GM12875 (cell line): ENCODE results near the gene UPF1.

Experiments used
- H3K4me3 ChIP-seq: one replicate; pipeline ENCODE4 v1.5.1; 2011; ENCODE audit warnings: low read depth, low read length, control low read depth
- TF ChIP-seq, protein P1 (sequence below): IDR thresholded peaks from 2 replicates; pipeline ENCODE4 v1.5.1; 2011; ENCODE audit warnings: low read depth, mild to moderate bottlenecking, control low read depth, inconsistent platforms, low read length, moderate library complexity, borderline replicate concordance; ENCODE audit not compliant: insufficient read depth

UPF1 gene

DNA sequence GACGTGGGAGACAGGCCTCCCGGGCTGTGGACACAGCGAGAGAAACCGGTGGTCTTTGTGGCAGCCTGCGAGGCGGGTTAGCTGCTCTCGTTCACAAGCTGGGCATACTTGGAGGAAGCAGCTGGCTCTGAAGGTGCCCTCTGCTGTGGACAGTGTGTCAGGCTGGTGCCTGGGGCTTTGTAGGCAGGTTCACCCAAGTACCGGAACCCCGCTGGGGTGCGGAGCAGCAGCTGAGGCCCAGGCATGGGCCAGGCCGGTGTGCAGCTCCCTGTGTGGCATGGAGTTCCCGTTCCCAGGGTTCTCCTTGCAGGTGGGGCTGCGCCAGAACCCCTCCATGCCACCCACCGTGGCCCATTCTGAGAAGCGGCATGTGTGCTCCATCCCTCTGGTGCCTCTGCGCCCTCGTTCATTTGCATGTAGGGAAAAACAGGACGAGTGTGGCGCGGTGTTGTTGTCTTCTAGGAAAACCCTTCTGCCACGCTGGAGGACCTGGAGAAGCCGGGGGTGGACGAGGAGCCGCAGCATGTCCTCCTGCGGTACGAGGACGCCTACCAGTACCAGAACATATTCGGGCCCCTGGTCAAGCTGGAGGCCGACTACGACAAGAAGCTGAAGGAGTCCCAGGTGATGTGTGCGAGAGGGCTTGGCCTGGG lies 20.0 kb downstream of the UPF1 start:
- TF ChIP-seq, protein P1, sequence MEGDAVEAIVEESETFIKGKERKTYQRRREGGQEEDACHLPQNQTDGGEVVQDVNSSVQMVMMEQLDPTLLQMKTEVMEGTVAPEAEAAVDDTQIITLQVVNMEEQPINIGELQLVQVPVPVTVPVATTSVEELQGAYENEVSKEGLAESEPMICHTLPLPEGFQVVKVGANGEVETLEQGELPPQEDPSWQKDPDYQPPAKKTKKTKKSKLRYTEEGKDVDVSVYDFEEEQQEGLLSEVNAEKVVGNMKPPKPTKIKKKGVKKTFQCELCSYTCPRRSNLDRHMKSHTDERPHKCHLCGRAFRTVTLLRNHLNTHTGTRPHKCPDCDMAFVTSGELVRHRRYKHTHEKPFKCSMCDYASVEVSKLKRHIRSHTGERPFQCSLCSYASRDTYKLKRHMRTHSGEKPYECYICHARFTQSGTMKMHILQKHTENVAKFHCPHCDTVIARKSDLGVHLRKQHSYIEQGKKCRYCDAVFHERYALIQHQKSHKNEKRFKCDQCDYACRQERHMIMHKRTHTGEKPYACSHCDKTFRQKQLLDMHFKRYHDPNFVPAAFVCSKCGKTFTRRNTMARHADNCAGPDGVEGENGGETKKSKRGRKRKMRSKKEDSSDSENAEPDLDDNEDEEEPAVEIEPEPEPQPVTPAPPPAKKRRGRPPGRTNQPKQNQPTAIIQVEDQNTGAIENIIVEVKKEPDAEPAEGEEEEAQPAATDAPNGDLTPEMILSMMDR, result no peak
- no peak overlapping the region for H3K4me3 ChIP-seq

DNA sequence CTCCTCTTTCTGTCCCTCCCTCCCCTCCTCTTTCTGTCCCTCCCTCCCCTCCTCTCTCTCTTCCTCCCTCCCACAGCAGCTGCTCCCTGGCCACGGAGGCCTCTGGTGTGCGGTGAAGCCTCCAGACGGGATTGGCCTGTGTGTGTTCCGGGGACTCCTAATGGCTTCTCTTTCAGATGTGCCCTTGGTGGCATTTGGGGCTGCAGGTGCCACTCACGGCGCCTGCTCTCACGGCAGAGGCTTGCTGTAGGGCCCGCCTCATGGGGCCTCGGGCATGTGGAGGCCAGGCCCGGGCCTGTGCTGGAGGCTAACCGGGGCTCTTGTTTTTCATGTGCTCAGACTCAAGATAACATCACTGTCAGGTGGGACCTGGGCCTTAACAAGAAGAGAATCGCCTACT lies 20.9 kb downstream of the UPF1 start:
- TF ChIP-seq, protein P1, result no peak
- no peak overlapping the region for H3K4me3 ChIP-seq

DNA sequence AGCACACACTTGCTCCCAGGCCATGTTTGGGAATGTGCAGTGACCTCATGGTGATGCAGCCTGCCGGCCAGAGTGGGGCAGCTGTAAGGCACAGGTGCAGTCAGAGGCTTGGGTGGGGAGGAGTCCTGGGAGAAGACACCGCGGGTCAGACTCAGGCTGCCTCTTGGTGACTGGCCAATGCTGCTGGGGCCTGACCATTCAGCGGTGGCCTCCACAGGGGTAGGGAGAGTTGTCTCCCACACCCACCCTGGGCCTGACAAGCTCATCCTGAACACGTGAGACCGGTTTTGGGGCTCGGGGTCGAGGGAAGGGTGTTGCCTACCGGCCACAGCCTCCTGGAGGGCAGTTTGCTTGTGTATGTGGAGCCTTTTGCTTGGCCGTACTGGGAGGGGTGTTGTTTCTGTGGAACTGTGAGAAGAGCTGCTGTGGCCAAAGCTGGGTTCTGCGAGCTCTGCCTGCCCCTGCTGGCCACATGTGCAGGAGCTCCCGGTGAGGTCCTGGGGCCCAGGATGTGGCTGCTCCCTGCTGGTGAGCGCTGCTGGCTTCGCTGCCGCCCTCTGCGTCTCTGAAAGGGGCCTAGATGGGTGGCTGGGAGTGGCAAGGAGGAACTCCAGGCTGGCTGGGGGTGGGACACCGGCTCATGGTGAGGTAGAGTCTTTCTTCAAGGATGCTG lies 22.1 kb downstream of the UPF1 start:
- TF ChIP-seq, protein P1, result no peak
- H3K4me3 ChIP-seq, result no peak overlapping the region

DNA sequence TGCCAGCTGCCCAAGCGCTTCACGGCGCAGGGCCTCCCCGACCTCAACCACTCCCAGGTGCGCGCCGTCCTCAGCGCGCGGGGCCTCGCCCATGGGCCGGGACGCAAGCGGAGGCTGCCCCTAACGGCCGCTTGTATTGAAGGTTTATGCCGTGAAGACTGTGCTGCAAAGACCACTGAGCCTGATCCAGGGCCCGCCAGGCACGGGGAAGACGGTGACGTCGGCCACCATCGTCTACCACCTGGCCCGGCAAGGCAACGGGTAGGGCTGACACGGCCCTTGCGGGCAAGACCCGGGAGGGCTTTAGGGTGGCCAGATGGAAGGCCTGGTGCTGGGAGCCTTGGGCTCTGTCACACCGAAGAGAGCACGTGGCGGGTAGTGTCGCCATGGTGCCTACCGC lies 23.2 kb downstream of the UPF1 start:
- TF ChIP-seq, protein P1, result no peak
- no peak overlapping the region for H3K4me3 ChIP-seq

DNA sequence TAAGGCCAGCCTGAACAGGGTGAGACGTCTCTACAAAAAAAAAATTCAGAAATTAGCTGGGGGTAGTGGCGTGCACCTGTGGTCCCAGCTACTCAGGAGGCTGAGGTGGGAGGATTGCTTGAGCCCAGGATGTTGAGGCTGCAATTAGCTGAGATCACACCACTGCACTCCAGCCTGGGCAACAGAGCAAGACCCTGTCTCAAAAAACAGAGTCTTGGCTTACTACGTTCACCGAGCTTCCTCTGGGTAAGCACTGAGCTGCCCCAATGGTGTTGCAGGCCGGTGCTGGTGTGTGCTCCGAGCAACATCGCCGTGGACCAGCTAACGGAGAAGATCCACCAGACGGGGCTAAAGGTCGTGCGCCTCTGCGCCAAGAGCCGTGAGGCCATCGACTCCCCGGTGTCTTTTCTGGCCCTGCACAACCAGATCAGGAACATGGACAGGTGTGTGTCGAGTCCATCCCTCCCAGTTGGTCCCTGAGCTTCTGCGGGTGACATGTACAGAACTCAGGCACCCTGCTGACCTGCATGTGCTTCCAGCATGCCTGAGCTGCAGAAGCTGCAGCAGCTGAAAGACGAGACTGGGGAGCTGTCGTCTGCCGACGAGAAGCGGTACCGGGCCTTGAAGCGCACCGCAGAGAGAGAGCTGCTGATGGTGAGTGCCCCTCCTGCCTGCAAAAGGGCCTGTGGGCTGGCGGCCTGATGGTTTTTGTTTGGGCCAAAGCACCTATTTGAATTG lies 24.1 kb downstream of the UPF1 start:
- no peak overlapping the region for H3K4me3 ChIP-seq
- TF ChIP-seq, protein P1, result no peak

DNA sequence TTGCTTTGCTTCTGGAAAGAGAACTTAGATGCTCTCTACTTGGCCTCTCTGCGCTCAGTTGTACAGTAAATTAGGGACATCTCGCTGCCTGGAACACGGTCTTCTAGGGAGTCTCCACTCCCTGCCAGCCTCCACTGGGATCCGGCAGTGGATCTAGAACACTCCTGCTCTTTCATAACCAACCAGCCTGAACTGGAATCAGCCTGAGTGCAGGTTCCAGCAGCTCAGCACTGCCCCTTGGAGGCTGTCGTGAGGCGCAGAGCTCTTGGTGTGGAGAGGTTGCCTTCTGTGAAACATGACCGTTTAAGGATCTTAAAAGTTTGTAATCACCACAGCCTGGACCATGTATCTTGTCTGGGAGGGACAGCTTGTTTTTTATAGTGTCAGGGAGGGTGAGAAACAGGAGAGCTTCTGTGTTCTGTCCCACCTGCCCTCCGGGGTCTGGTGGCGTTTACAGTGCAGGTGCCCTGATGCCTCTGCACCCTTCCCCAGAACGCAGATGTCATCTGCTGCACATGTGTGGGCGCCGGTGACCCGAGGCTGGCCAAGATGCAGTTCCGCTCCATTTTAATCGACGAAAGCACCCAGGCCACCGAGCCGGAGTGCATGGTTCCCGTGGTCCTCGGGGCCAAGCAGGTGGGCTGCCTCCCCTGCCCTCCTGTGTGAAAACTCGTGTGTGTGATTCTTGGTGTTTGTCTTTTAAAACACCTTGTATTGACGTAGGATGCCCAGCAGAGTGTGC lies 24.8 kb downstream of the UPF1 start:
- TF ChIP-seq, protein P1, result peak; percentile 26; the same call in 1 of the 2 replicates
- no peak overlapping the region for H3K4me3 ChIP-seq
